ENCODE data around the gene CRACR2A.

DNA sequence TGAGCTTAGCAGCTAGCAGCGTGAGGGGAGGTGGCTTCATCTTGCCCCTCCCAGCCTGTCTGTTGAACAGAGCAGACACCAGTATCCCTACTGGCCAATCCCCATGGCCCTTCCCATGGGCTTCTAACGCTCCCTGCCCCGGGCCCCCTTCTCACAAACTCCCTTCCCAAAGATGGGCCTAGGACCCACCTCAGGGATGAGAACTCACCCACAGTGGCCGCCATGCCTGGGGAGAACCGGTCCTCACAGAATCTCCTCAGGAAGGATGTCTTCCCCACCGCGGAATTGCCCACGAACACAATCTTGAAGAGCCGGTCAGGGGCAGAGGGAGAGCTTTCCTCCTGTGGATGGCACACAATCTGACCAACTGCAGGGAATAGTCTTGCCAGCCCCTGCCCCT lies 119.5 kb downstream of the CRACR2A start:
- TF ChIP-seq POLR2A (IDR thresholded peaks at IDR 0.05; ENCODE audit: low read depth, low read length) (no peak), POLR2AphosphoS5 (IDR thresholded peaks at IDR 0.05; ENCODE audit: low read depth, low read length) (no peak), TAF1 (IDR thresholded peaks at IDR 0.05; ENCODE audit: low read depth, low read length) (no peak), POU2F2 (IDR thresholded peaks at IDR 0.05; ENCODE audit: low read depth, low read length) (no peak), PAX5 (IDR thresholded peaks at IDR 0.05; ENCODE audit: insufficient read depth, low read length, severe bottlenecking) (no peak)
